Lung (tissue), 12 donors: Measurements from ENCODE around the gene COPS6. TPM values are rescaled to one million over a fixed set of nuclear protein-coding genes. Genes with fewer than 3 reads are reported as not detected.
A peak's percentile ranks its signal among the peaks of the same experiment; 100 is the strongest.

Experiments used
- ATAC-seq: fragments of 200-7000 bp; cut with Tn5 transposase; one replicate; pipeline ENCODE4 v1.9.1; 2020; ENCODE audit warnings: moderate number of reproducible peaks; ENCODE audit not compliant: insufficient read depth, low FRiP score
- DNase-seq, 3 donors: peaks; one replicate each; pipeline ENCODE4 v3.0.0-alpha.2; 2013 to 2017
- H3K27ac ChIP-seq, 2 donors: one replicate each; pipeline ENCODE4 v1.5.1; 2013; ENCODE audit warnings: mild to moderate bottlenecking in 2 of 2, moderate library complexity in 2 of 2, control low read depth in 1 of 2, inconsistent platforms in 1 of 2, low read depth in 1 of 2, low read length in 1 of 2
- H3K27me3 ChIP-seq, 3 donors: one replicate each; pipeline ENCODE4 v1.5.1; 2013; ENCODE audit warnings: low read length in 2 of 3; ENCODE audit not compliant: control insufficient read depth in 3 of 3, insufficient read depth in 3 of 3
- H3K36me3 ChIP-seq, 4 donors: one replicate each; pipeline ENCODE4 v1.5.1; 2013; ENCODE audit warnings: low read length in 4 of 4, mild to moderate bottlenecking in 1 of 4, moderate library complexity in 1 of 4; ENCODE audit not compliant: control insufficient read depth in 4 of 4, insufficient read depth in 4 of 4
- H3K4me1 ChIP-seq, 5 donors: one replicate each; pipeline ENCODE4 v1.5.1; 2013; ENCODE audit warnings: low read length in 5 of 5, mild to moderate bottlenecking in 2 of 5, moderate library complexity in 1 of 5; ENCODE audit not compliant: control insufficient read depth in 5 of 5, insufficient read depth in 5 of 5
- H3K4me3 ChIP-seq: one replicate; pipeline ENCODE4 v1.5.1; 2013; ENCODE audit warnings: mild to moderate bottlenecking, control low read depth, moderate library complexity
- H3K9ac ChIP-seq, 2 donors: one replicate each; pipeline ENCODE4 v1.5.1; 2013; ENCODE audit warnings: low read length in 2 of 2, control low read depth in 1 of 2; ENCODE audit not compliant: insufficient read depth in 1 of 2
- H3K9me3 ChIP-seq, 4 donors: one replicate each; pipeline ENCODE4 v1.5.1; 2013; ENCODE audit warnings: low read length in 3 of 4, mild to moderate bottlenecking in 1 of 4, moderate library complexity in 1 of 4; ENCODE audit not compliant: control insufficient read depth in 4 of 4, insufficient read depth in 3 of 4
- CTCF ChIP-seq: IDR thresholded peaks from 2 replicates; pipeline ENCODE4 v1.5.1; 2012; ENCODE audit warnings: mild to moderate bottlenecking; ENCODE audit errors: control extremely low read depth, extremely low read depth
- WGBS, 2 donors: extraction: QIAGEN DNeasy Blood & Tissue Kit; methylation state at CpG; one replicate each; pipeline ENCODE4 v1.1.7; 2013; 5-methylcytosine and 5-hydroxymethylcytosine counted together
- polyA plus RNA-seq, 2 donors: library from polyadenylated mRNA; stranded (reverse); fragments of 200-250 nt; gene quantifications; one replicate each; pipeline ENCODE4 v1.2.1, GENCODE V29; 2013
- total RNA-seq, 2 donors: library from RNA; depleted of rRNA in 1 of 2; stranded (reverse); fragments of >200 nt in 1 of 2; gene quantifications; one replicate each; pipeline ENCODE4 v1.2.1, GENCODE V29; 2014 to 2021
- donor health status: control.
- donor health status: control.
- donor health status: Bipolar disorder and iron deficiency.
- donor health status: healthy.
- donor health status: DM: yes; HTN: yes; CAD: no.

Gene COPS6
- total and polyA plus RNA-seq, 4 donors = 66.1 to 108 (median 89.9) TPM

GRCh38 chr7:100089458-100090196, 858 bp downstream of the COPS6 start:
- DNase-seq = no peak
- Histone ChIP-seq H3K27ac (peak overlapping the region in 1 of 2 donors; percentile 91), H3K4me3 (peak overlapping the region; percentile 86), H3K27me3 (no peaks in the 10 kb centered on the region), H3K9ac (peak overlapping the region; percentile 44 to 68), H3K9me3 (no peaks in the 10 kb centered on the region), H3K36me3 (peaks cover 8 to 35% (median 27%) of the 10 kb centered on the region in 4 donors), H3K4me1 (peaks cover 0 to 18% (median 2%) of the 10 kb centered on the region in 5 donors)
- 37 to 56% methylated on average over 7 of the region's 7 CpGs for WGBS, 2 donors
- no peak for ATAC-seq
- TF ChIP-seq CTCF = no peak

- Histone ChIP-seq H3K9ac (no peak overlapping the region), H3K36me3 (peaks cover 8 to 42% (median 35%) of the 10 kb centered on the region in 4 donors), H3K4me1 (peaks cover 0 to 18% (median 2%) of the 10 kb centered on the region in 5 donors), H3K9me3 (no peaks in the 10 kb centered on the region), H3K27me3 (no peaks in the 10 kb centered on the region), H3K27ac (peak overlapping the region in 1 of 2 donors; percentile 9), H3K4me3 (no peak overlapping the region)
- DNase-seq (no peak), ATAC-seq (no peak)
- WGBS, 2 donors = 87 to 92% methylated on average over 14 of the region's 14 CpGs
- no peak for TF ChIP-seq CTCF
Observed at GRCh38 chr7:100090527-100091410, 2.0 kb downstream of the COPS6 start.

- ATAC-seq (no peak), DNase-seq (no peak)
- no peak for TF ChIP-seq CTCF
- no peak overlapping the region for H3K4me3 ChIP-seq
- H3K9me3 ChIP-seq = no peaks in the 10 kb centered on the region
- peaks cover 8 to 49% (median 39%) of the 10 kb centered on the region in 4 donors for H3K36me3 ChIP-seq
- 69 to 77% methylated on average over 19 of the region's 19 CpGs for WGBS, 2 donors
- H3K9ac ChIP-seq = no peak overlapping the region
- no peaks in the 10 kb centered on the region for H3K27me3 ChIP-seq
- peaks cover 0 to 18% (median 2%) of the 10 kb centered on the region in 5 donors for H3K4me1 ChIP-seq
- no peak overlapping the region for H3K27ac ChIP-seq
Observed at GRCh38 chr7:100091411-100092181, 2.8 kb downstream of the COPS6 start.
